ENCODE measurements around the gene PRAF2.

The PRAF2 gene

GRCh38 chrX:49042581-49043219, 31.1 kb downstream of the PRAF2 start:
- DNase-seq (ENCODE audit: low spot score) = no peak

DNA sequence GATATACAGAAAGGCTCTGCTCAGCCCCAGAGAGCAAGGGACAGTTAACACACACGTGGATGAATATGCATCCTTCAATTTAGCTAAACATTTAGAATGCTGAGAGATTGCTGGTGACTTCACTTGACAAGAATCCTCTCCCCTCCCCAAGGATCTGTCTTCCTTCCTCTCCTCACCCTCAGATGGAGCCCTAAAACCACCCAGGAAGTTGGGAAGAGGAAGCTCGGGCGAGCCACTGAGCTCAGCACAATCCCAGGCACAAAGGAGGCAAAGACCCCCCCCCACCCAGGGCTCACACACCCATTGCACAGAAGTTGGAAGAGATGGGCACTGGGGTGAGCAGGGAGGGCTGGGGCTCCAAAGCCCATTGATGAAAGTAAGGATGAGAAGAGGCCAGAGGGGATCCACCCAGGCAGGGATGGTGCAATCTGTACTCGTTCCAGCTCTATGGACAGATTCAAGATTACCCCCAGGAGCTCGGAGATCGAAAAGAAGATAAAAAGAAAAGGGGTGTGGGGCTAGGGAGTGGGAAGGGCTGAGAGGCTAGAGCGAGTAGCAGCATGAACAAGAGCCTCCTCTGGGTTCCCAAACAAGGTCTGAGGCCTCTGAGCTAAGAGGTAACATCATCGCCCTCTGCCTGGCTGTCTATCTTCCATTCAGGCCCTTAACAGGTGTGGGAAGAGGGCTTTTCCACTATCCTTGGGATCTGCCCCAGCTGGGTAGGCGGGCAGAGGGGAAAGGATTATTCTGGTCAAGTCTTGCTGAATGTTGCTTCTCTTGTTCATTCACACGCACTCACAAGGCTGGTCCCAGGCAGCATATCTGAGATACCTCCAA, 31.8 kb downstream of the PRAF2 start:
- DNase-seq (ENCODE audit: low spot score) = no peak

DNA sequence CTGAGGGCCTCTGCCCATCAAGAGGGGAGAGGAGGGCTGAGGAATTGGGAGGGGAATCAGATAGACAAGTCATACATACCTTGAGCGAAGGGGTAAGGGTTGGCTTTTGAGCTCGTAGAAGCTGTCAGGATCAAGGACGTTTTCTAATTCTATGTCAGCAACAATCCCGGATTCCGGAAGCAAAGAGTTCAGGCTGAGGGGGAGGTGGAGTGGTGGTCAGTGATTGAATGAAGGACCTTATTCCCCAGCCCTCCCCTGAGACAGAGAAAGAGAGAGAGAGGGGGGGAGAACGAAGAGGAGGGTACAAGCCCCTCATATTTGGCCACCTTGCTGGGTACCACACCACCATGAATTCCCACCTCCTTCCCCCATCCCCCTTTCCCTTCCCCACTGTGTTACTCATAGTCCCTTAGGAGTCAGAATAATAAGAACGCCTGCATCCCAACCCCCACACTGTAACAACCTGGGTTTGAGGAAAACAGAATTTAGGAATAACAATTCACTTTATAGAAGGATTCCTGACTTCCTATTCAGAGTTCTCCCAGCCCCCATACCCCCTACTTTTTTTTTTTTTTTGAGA, 33.3 kb downstream of the PRAF2 start:
- DNase-seq (ENCODE audit: low spot score) = no peak

- no peak for DNase-seq (ENCODE audit: low spot score)
These were observed 34.0 kb downstream of the PRAF2 start for GRCh38 chrX:49039598-49040375.

- DNase-seq (ENCODE audit: low spot score) = no peak
These were observed 35.8 kb downstream of the PRAF2 start for GRCh38 chrX:49037883-49038475.

DNA sequence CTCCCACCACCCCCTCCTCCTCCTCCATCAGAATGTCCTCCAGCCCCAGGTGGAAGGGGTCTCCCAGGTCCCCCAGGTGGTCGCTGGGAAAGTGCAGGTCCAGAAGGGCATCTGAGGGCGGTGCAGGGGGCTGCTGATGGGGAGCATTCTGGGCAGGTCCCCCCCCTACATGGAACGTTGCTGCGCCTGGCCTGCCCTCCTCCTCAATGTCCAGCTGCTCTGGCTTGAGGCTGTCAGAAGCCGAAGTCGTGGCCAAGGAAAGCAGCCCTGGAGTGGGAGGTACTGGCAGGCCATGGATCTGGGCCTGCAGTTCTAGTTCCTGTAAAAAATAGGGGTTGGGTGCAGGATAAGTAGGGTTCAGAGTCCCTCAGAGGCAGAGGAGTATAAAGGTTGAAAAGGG, 43.5 kb downstream of the PRAF2 start:
- DNase-seq (ENCODE audit: low spot score) = no peak

DNA sequence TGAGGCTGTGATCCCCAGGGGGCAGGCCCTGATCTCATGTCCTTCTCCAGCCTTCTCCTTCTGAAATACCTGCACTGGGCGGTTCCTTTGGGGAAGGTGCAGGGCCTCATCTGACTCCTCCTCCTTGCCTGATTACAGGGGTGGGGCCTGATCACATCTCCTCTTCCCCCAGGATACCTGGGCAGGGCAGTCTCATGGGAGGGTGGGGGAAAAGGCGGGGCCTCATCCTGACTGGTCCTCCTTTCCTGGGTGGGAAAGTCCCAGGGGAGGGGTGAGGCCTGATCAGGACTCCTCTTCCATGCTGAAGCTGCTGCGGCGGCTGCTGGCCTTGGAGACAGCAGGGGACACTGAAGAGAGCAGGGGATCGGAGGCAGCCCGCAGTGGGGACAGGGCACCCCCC, 43.9 kb downstream of the PRAF2 start:
- no peak for DNase-seq (ENCODE audit: low spot score)

All from germinal center (tissue), 1 donor.